ENCODE measurements around the gene PEX11A. TPM values are rescaled to one million over a fixed set of nuclear protein-coding genes. Genes with fewer than 3 reads are reported as not detected.

The PEX11A gene
- polyA plus RNA-seq, 1 experiment, result 7.5 TPM

DNA sequence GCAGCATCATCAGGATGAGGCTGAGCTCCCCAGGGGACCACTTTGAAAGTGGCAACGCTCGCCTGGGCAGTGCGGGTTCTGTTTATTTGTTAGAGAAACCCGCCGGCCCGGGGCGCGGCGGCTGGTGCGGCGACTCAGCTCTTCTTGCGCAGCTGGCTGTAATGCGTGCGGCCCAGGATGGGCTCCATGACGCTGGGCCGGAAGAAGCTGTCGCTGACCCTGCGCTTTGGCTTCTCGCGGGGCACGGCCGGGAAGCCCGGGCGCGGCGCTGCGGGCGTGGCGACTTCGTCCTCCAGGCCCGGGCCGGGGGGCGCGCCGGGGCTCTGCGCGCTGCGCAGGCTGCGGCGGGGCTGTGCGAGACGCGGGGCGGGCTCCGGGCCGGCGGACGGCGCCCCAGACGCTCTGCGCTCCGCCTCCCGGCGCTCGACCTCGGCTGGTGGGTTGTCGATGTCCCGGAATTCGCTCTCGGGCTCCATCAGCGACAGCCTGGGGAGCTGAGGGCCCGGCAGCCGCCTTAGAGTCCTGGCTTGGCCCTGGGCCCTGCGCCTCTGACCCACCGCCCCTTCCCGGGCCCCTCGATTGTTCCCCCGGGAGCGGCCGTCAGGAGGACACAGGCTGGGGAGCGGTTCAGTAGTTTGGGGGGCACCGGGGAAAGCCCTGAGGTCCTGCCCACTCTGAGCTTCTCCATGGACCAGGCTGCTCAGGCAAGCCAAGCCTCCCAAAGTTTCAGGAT lies 24.9 kb downstream of the PEX11A start:
- Histone ChIP-seq H3K27ac (ENCODE audit: low read depth, low read length) (peak overlapping the region; percentile 31), H3K9me3 (ENCODE audit: control insufficient read depth, insufficient read depth, low read length) (no peaks in the 10 kb centered on the region; the same call in 1 of the 2 replicates), H3K4me3 (ENCODE audit: low read depth, low read length) (peak overlapping the region; percentile 47), H3K27me3 (ENCODE audit: control insufficient read depth, insufficient read depth, low read length) (no peaks in the 10 kb centered on the region)
- ChIA-PET POLR2A (interaction anchor here (0.6 kb wide), 1 partner anchor 88 kb away, joined by 8 read pairs; no protein-coding TSS in a partner anchor), CTCF (interaction anchor here (0.6 to 1.5 kb wide), 2 partner anchors 19 to 362 kb away, joined by 3 to 4 read pairs; no protein-coding TSS in a partner anchor)
- DNase-seq (ENCODE audit: low read depth, low spot score), result no peak
- TF ChIP-seq CTCF (IDR thresholded peaks at IDR 0.05; ENCODE audit: low read depth, low read length), result no peak

DNA sequence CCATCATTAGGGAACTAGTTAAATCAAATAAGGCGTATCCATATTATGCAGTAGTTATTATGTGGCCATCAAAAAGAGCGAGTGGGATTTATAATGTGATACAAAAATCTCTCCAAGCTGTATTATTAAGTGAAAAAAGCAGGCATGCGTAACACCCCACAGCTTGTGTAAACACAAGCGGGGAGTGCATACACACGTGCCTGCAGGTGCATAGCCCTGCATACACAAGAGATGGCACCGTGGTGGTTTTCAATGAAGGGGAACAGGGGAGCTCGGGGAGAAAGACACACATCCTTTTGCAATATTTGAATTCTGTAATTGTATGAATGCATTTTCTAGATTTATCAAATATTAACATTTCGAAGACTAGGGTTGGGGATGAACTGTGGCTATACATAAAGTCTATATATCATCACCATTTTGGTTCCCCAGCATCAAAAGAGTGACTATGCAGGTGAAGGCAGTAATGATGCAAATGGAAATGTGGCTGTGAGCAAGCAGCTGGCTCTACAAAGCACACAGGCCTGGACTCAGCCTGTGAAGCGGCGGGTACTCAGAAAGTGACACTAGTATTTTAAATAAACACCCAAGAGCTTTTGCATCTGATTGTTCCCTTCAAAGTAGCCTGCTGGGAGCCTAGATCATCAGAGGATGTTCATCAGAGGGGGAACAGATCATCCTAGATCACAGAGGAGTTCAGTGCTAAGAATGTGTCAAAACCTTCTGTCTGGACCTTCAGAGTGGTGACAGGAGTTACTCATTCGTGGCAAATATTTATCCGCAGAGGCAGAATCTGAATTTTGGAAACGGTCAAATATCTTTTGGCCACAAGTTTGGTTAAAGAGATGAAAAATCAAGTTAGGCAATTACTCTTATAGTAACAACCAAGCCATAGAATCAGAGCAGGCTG lies 25.9 kb downstream of the PEX11A start:
- Histone ChIP-seq H3K9me3 (ENCODE audit: control insufficient read depth, insufficient read depth, low read length) (no peaks in the 10 kb centered on the region; the same call in 1 of the 2 replicates), H3K27ac (ENCODE audit: low read depth, low read length) (no peak overlapping the region), H3K4me3 (ENCODE audit: low read depth, low read length) (no peak overlapping the region), H3K27me3 (ENCODE audit: control insufficient read depth, insufficient read depth, low read length) (no peaks in the 10 kb centered on the region)
- TF ChIP-seq CTCF (IDR thresholded peaks at IDR 0.05; ENCODE audit: low read depth, low read length), result no peak
- DNase-seq (ENCODE audit: low read depth, low spot score), result no peak
- ChIA-PET CTCF (interaction anchor here (0.6 to 1.5 kb wide), 2 partner anchors 18 to 363 kb away, joined by 3 to 4 read pairs; no protein-coding TSS in a partner anchor), POLR2A (no interaction called here)

- Histone ChIP-seq H3K9me3 (ENCODE audit: control insufficient read depth, insufficient read depth, low read length) (no peaks in the 10 kb centered on the region; the same call in 1 of the 2 replicates), H3K27ac (ENCODE audit: low read depth, low read length) (peak overlapping the region; percentile 40), H3K27me3 (ENCODE audit: control insufficient read depth, insufficient read depth, low read length) (no peaks in the 10 kb centered on the region), H3K4me3 (ENCODE audit: low read depth, low read length) (no peak overlapping the region; the same call in 1 of the 2 replicates)
- ChIA-PET CTCF (interaction anchor here (0.9 to 1.4 kb wide), 4 partner anchors 15 to 534 kb away, joined by 3 to 6 read pairs (median 4); no protein-coding TSS in a partner anchor), POLR2A (interaction anchor here (0.6 kb wide), 1 partner anchor 81 kb away, joined by 8 read pairs; no protein-coding TSS in a partner anchor)
- TF ChIP-seq CTCF (IDR thresholded peaks at IDR 0.05; ENCODE audit: low read depth, low read length), result 0 out of 2 replicates have a peak, but pooled peaks have one; percentile 2
- peak; percentile 72 for DNase-seq (ENCODE audit: low read depth, low spot score)
Observed at GRCh38 chr15:89662893-89663626, 27.5 kb downstream of the PEX11A start.

GRCh38 chr15:89660556-89660955 lies 30.0 kb downstream of the PEX11A start:
- TF ChIP-seq CTCF (IDR thresholded peaks at IDR 0.05; ENCODE audit: low read depth, low read length), result no peak
- DNase-seq (ENCODE audit: low read depth, low spot score), result no peak
- Histone ChIP-seq H3K27me3 (ENCODE audit: control insufficient read depth, insufficient read depth, low read length) (no peaks in the 10 kb centered on the region), H3K9me3 (ENCODE audit: control insufficient read depth, insufficient read depth, low read length) (no peaks in the 10 kb centered on the region; the same call in 1 of the 2 replicates), H3K4me3 (ENCODE audit: low read depth, low read length) (no peak overlapping the region), H3K27ac (ENCODE audit: low read depth, low read length) (no peak overlapping the region)
- ChIA-PET POLR2A (no interaction called here), CTCF (interaction anchor here (1.2 kb wide), 1 partner anchor 14 kb away, joined by 4 read pairs; no protein-coding TSS in a partner anchor)
